Measurements from ENCODE around the gene MBD3L2.
A peak's percentile ranks its signal among the peaks of the same experiment; 100 is the strongest.
"Not testable (repeated sequence)": the region's sequence is repeated elsewhere in the genome, so short reads cannot be mapped to it uniquely, and the experiment has no call there.

Gene MBD3L2

GRCh38 chr19:7063339-7063738 is 14.2 kb downstream of the MBD3L2 start:
- no peak for DNase-seq

- no peak for DNase-seq
Measured at GRCh38 chr19:7063764-7064418, 14.8 kb downstream of the MBD3L2 start.

- DNase-seq, result not testable (repeated sequence)
Measured at GRCh38 chr19:7067122-7067521, 18.0 kb downstream of the MBD3L2 start.

GRCh38 chr19:7067716-7068115 is 18.6 kb downstream of the MBD3L2 start:
- no peak for DNase-seq

GRCh38 chr19:7068599-7068998 is 19.5 kb downstream of the MBD3L2 start:
- no peak for DNase-seq

- DNase-seq, result peak; percentile 99
Measured at GRCh38 chr19:7069042-7069903, 20.2 kb downstream of the MBD3L2 start, which contains the start of gene ZNF557. Gene ZNF557 (plus strand): TSS chr19:7069703. CDS start chr19:7075075, 5,372 bp downstream.

GRCh38 chr19:7069904-7070226 is 20.7 kb downstream of the MBD3L2 start:
- no peak for DNase-seq

- DNase-seq, result no peak
Measured at GRCh38 chr19:7072541-7072940, 23.4 kb downstream of the MBD3L2 start.

GRCh38 chr19:7074705-7075282 is 25.7 kb downstream of the MBD3L2 start:
- no peak for DNase-seq

GRCh38 chr19:7076151-7076550 is 27.0 kb downstream of the MBD3L2 start:
- no peak for DNase-seq

GRCh38 chr19:7078008-7078407 is 28.9 kb downstream of the MBD3L2 start:
- DNase-seq, result no peak

- DNase-seq, result no peak
Measured at GRCh38 chr19:7083076-7083956, 34.2 kb downstream of the MBD3L2 start.

GRCh38 chr19:7088999-7089398 is 39.9 kb downstream of the MBD3L2 start:
- DNase-seq, result no peak

- no peak for DNase-seq
Measured at GRCh38 chr19:7098096-7098495, 49.0 kb downstream of the MBD3L2 start.

- DNase-seq, result peak; percentile 91
Measured at GRCh38 chr19:7098701-7099596, 49.8 kb downstream of the MBD3L2 start.

GRCh38 chr19:7099597-7099921 is 50.4 kb downstream of the MBD3L2 start:
- DNase-seq, result no peak

Measured in CD4-positive, alpha-beta T cell treated with Interleukin-12 subunit alpha and Interleukin-12 subunit beta, for 1 hour (primary cell).